HL-60 (cell line): ENCODE measurements around the gene MDFIC.

Experiments used
- DNase-seq, 2 experiments: peaks; one replicate each; pipeline ENCODE4 v3.0.0-alpha.2; 2010 to 2020; ENCODE audit warnings: low read depth in 1 of 2, low spot score in 1 of 2
- H3K27ac ChIP-seq: fragments of 250-450 bp; sonication (Bioruptor Pico); replicated peaks from 2 replicates; pipeline ENCODE4 v1.5.1; 2020; ENCODE audit warnings: mild to moderate bottlenecking, moderate library complexity
- H3K27me3 ChIP-seq: fragments of 250-450 bp; sonication (Bioruptor Pico); 2 replicates; pipeline ENCODE4 v1.5.1; 2021; ENCODE audit warnings: mild to moderate bottlenecking, moderate library complexity; ENCODE audit not compliant: insufficient read depth, poor library complexity, severe bottlenecking
- H3K4me3 ChIP-seq: replicated peaks from 2 replicates; pipeline ENCODE4 v1.5.1; 2011; ENCODE audit warnings: mild to moderate bottlenecking, control low read depth, low read length; ENCODE audit not compliant: insufficient read depth
- CTCF ChIP-seq: IDR thresholded peaks from one replicate; pipeline ENCODE4 v1.5.1; 2011; ENCODE audit warnings: low read length, control low read depth, inconsistent platforms; ENCODE audit not compliant: insufficient read depth
- GABPA ChIP-seq: IDR thresholded peaks from 2 replicates; pipeline ENCODE4 v1.6.1; 2012; ENCODE audit warnings: low read depth
- POLR2AphosphoS5 ChIP-seq: IDR thresholded peaks from 2 replicates; pipeline ENCODE4 v1.6.1; 2012; ENCODE audit warnings: low read depth
- REST ChIP-seq: IDR thresholded peaks from 2 replicates; pipeline ENCODE4 v1.6.1; 2012; ENCODE audit warnings: low read depth; ENCODE audit not compliant: insufficient replicate concordance
- SPI1 ChIP-seq: IDR thresholded peaks from 2 replicates; pipeline ENCODE4 v1.6.1; 2012; ENCODE audit warnings: low read depth, mild to moderate bottlenecking, borderline replicate concordance

Gene MDFIC

GRCh38 chr7:114930829-114931655 is 9.1 kb downstream of the MDFIC start:
- Histone ChIP-seq H3K4me3 (no peak overlapping the region; the same call in 1 of the 2 replicates), H3K27me3 (no peaks in the 10 kb centered on the region), H3K27ac (peak overlapping the region; percentile 70)
- DNase-seq, result no peak
- TF ChIP-seq POLR2AphosphoS5 (no peak), SPI1 (peak; percentile 2; the same call in 1 of the 2 replicates)

- TF ChIP-seq GABPA (no peak), CTCF (no peak), SPI1 (peak; percentile 47; the same call in 1 of the 2 replicates)
- Histone ChIP-seq H3K27me3 (no peaks in the 10 kb centered on the region), H3K4me3 (no peak overlapping the region; the same call in 1 of the 2 replicates), H3K27ac (peak overlapping the region; percentile 70)
- peak in 1 of 2 experiments; percentile 42 for DNase-seq
Measured at GRCh38 chr7:114931656-114932011, 9.7 kb downstream of the MDFIC start.

- Histone ChIP-seq H3K4me3 (no peak overlapping the region), H3K27ac (0 out of 2 replicates have a peak overlapping the region, but pooled peaks have one; percentile 70), H3K27me3 (no peaks in the 10 kb centered on the region)
- TF ChIP-seq POLR2AphosphoS5 (no peak), CTCF (no peak), REST (no peak), GABPA (no peak), SPI1 (no peak)
- DNase-seq, result no peak
Measured at GRCh38 chr7:114932991-114933390, 11.1 kb downstream of the MDFIC start.

GRCh38 chr7:114933658-114934057 is 11.8 kb downstream of the MDFIC start:
- Histone ChIP-seq H3K27me3 (no peaks in the 10 kb centered on the region), H3K27ac (no peak overlapping the region), H3K4me3 (no peak overlapping the region)
- no peak for DNase-seq
- TF ChIP-seq SPI1, result no peak
- no peak for TF ChIP-seq REST
- TF ChIP-seq POLR2AphosphoS5, result no peak
- TF ChIP-seq CTCF, result no peak
- no peak for TF ChIP-seq GABPA
